ENCODE results near the gene ADORA2A. TPM values are rescaled to one million over a fixed set of nuclear protein-coding genes. Genes with fewer than 3 reads are reported as not detected.

The ADORA2A gene
- total RNA-seq, 6 donors from 2014 or later: 7.3 to 20.9 (median 8.8) TPM

GRCh38 chr22:24410110-24410856 lies 17.1 kb upstream of the ADORA2A start:
- peaks cover 3 to 44% (median 34%) of the 10 kb centered on the region in 4 donors for H3K36me3 ChIP-seq
- WGBS, 2 donors: 87% methylated on average over 8 of the region's 8 CpGs
- DNase-seq (no peak), ATAC-seq (ENCODE audit: low FRiP score in 2 of 2) (no peak)
- peaks cover 14 to 26% (median 22%) of the 10 kb centered on the region in 4 donors for H3K4me1 ChIP-seq
- no peak overlapping the region for H3K4me3 ChIP-seq
- no peak overlapping the region for H3K27ac ChIP-seq
- no peak for TF ChIP-seq POLR2AphosphoS5 (IDR thresholded peaks at IDR 0.05)
- no peak for TF ChIP-seq CTCF (IDR thresholded peaks at IDR 0.05)
- TF ChIP-seq POLR2A (IDR thresholded peaks at IDR 0.05): no peak
- TF ChIP-seq EP300 (IDR thresholded peaks at IDR 0.05): no peak
- H3K9me3 ChIP-seq: no peaks in the 10 kb centered on the region
- H3K27me3 ChIP-seq: no peaks in the 10 kb centered on the region

GRCh38 chr22:24411256-24412004 lies 16.0 kb upstream of the ADORA2A start:
- ATAC-seq (ENCODE audit: low FRiP score in 2 of 2) (no peak), DNase-seq (no peak)
- TF ChIP-seq EP300 (IDR thresholded peaks at IDR 0.05) (no peak), POLR2AphosphoS5 (IDR thresholded peaks at IDR 0.05) (no peak), POLR2A (IDR thresholded peaks at IDR 0.05) (no peak), CTCF (IDR thresholded peaks at IDR 0.05) (no peak)
- H3K27me3 ChIP-seq: no peaks in the 10 kb centered on the region
- H3K27ac ChIP-seq: no peak overlapping the region
- H3K4me1 ChIP-seq: peaks cover 14 to 26% (median 21%) of the 10 kb centered on the region in 4 donors
- peaks cover 3 to 53% (median 39%) of the 10 kb centered on the region in 4 donors for H3K36me3 ChIP-seq
- no peaks in the 10 kb centered on the region for H3K9me3 ChIP-seq
- no peak overlapping the region for H3K4me3 ChIP-seq
- 93 to 98% methylated on average over 7 to 9 of the region's 10 CpGs for WGBS, 2 donors

- no peak overlapping the region for H3K4me3 ChIP-seq
- H3K4me1 ChIP-seq: peaks cover 7 to 20% (median 14%) of the 10 kb centered on the region in 4 donors
- no peaks in the 10 kb centered on the region for H3K27me3 ChIP-seq
- H3K36me3 ChIP-seq: peaks cover 3 to 61% (median 42%) of the 10 kb centered on the region in 4 donors
- no peak overlapping the region for H3K27ac ChIP-seq
- 84 to 94% methylated on average over 7 of the region's 7 CpGs for WGBS, 2 donors
- TF ChIP-seq POLR2AphosphoS5 (IDR thresholded peaks at IDR 0.05) (no peak), EP300 (IDR thresholded peaks at IDR 0.05) (no peak), CTCF (IDR thresholded peaks at IDR 0.05) (no peak), POLR2A (IDR thresholded peaks at IDR 0.05) (no peak)
- no peak for DNase-seq
- no peaks in the 10 kb centered on the region for H3K9me3 ChIP-seq
- no peak for ATAC-seq (ENCODE audit: low FRiP score in 2 of 2)
Measured at GRCh38 chr22:24412274-24412673, 15.1 kb upstream of the ADORA2A start.

- Histone ChIP-seq H3K27ac (no peak overlapping the region), H3K36me3 (peaks cover 3 to 64% (median 45%) of the 10 kb centered on the region in 4 donors), H3K27me3 (no peaks in the 10 kb centered on the region), H3K9me3 (no peaks in the 10 kb centered on the region), H3K4me1 (peaks cover 0 to 10% (median 4%) of the 10 kb centered on the region in 4 donors), H3K4me3 (no peak overlapping the region)
- TF ChIP-seq POLR2AphosphoS5 (IDR thresholded peaks at IDR 0.05) (no peak), CTCF (IDR thresholded peaks at IDR 0.05) (no peak), EP300 (IDR thresholded peaks at IDR 0.05) (no peak), POLR2A (IDR thresholded peaks at IDR 0.05) (no peak)
- DNase-seq (no peak), ATAC-seq (ENCODE audit: low FRiP score in 2 of 2) (no peak)
- WGBS, 2 donors: 99% methylated on average over 9 of the region's 9 CpGs
Measured at GRCh38 chr22:24413271-24413670, 14.1 kb upstream of the ADORA2A start.

All from upper lobe of left lung (tissue), 6 donors.